GM13976 (cell line): ENCODE measurements around the gene CHAMP1.

Experiments
- DNase-seq: peaks from one replicate; pipeline ENCODE4 v3.0.0; 2012; ENCODE audit warnings: low spot score
- CTCF ChIP-seq: IDR thresholded peaks from 2 replicates; pipeline ENCODE4 v1.5.1; 2012; ENCODE audit warnings: borderline replicate concordance, mild to moderate bottlenecking; ENCODE audit not compliant: insufficient read depth; ENCODE audit errors: extremely low read depth, missing control alignments, control extremely low read depth
- in situ Hi-C: fragments of 300-500 bp; cut with MboI; formaldehyde crosslinking; loops from one replicate; pipeline ENCODE4 v1.12.0; 2022; ENCODE audit warnings: low sequenced_read_pairs, mixed read lengths, inconsistent platforms; ENCODE audit not compliant: unreplicated experiment

Gene CHAMP1

GRCh38 chr13:114284680-114285079 lies 29.6 kb upstream of the CHAMP1 start:
- no peak for DNase-seq
- in situ Hi-C loops = no loop called here
- no peak for TF ChIP-seq CTCF

GRCh38 chr13:114285166-114285808 lies 29.0 kb upstream of the CHAMP1 start:
- in situ Hi-C loops = no loop called here
- no peak for DNase-seq
- no peak for TF ChIP-seq CTCF

- no peak for DNase-seq
- TF ChIP-seq CTCF = no peak
Measured at GRCh38 chr13:114286808-114287207, 27.5 kb upstream of the CHAMP1 start.

GRCh38 chr13:114288157-114288591 lies 26.1 kb upstream of the CHAMP1 start:
- in situ Hi-C loops = no loop called here
- DNase-seq = no peak
- no peak for TF ChIP-seq CTCF

More at GRCh38 chr13:114286808-114287207, 27.5 kb upstream of the CHAMP1 start:
- in situ Hi-C loops = no loop called here

GRCh38 chr13:114296448-114296847 lies 17.9 kb upstream of the CHAMP1 start:
- TF ChIP-seq CTCF = no peak
- DNase-seq = no peak
- in situ Hi-C loops = no loop called here

GRCh38 chr13:114296902-114297301 lies 17.4 kb upstream of the CHAMP1 start:
- in situ Hi-C loops = no loop called here
- no peak for DNase-seq
- TF ChIP-seq CTCF = no peak
